ENCODE results near the gene HOXC13. TPM values are rescaled to one million over a fixed set of nuclear protein-coding genes. Genes with fewer than 3 reads are reported as not detected.
A peak's percentile ranks its signal among the peaks of the same experiment; 100 is the strongest.

HOXC13 gene
- total RNA-seq, 1 donor = not detected

- no peak overlapping the region for H3K4me3 ChIP-seq (ENCODE audit: low read depth, low read length)
- no peak for TF ChIP-seq CTCF (IDR thresholded peaks at IDR 0.05; ENCODE audit: insufficient read depth, low read length)
- DNase-seq (ENCODE audit: low read depth) = no peak
Observed at GRCh38 chr12:53993162-53994008, 54.8 kb downstream of the HOXC13 start.

- DNase-seq (ENCODE audit: low read depth) = no peak
- no peak for TF ChIP-seq CTCF (IDR thresholded peaks at IDR 0.05; ENCODE audit: insufficient read depth, low read length)
- H3K4me3 ChIP-seq (ENCODE audit: low read depth, low read length) = no peak overlapping the region
Observed at GRCh38 chr12:53994009-53994263, 55.3 kb downstream of the HOXC13 start.

GRCh38 chr12:53994264-53995001 lies 55.8 kb downstream of the HOXC13 start:
- TF ChIP-seq CTCF (IDR thresholded peaks at IDR 0.05; ENCODE audit: insufficient read depth, low read length) = no peak
- no peak for DNase-seq (ENCODE audit: low read depth)
- H3K4me3 ChIP-seq (ENCODE audit: low read depth, low read length) = no peak overlapping the region

GRCh38 chr12:53995002-53995377 lies 56.4 kb downstream of the HOXC13 start:
- DNase-seq (ENCODE audit: low read depth) = no peak
- H3K4me3 ChIP-seq (ENCODE audit: low read depth, low read length) = no peak overlapping the region

GRCh38 chr12:53995378-53996239 lies 57.0 kb downstream of the HOXC13 start:
- no peak for DNase-seq (ENCODE audit: low read depth)
- no peak for TF ChIP-seq CTCF (IDR thresholded peaks at IDR 0.05; ENCODE audit: insufficient read depth, low read length)
- H3K4me3 ChIP-seq (ENCODE audit: low read depth, low read length) = peak overlapping the region; percentile 46

More at GRCh38 chr12:53995002-53995377, 56.4 kb downstream of the HOXC13 start:
- no peak for TF ChIP-seq CTCF (IDR thresholded peaks at IDR 0.05; ENCODE audit: insufficient read depth, low read length)

Small RNAs within 50 kb of the gene (small RNA-seq; reads per million reads assigned to genes)
- gene AC012531.3 (not detected), gene AC012531.4 (not detected), gene MIR196A2 (not detected), gene RF01905 (not detected), gene RF01906 (not detected)

Other genes with a start within 250 kb of the HOXC13 start
- gene CALCOCO1, start 211.4 kb upstream of the HOXC13 start, total RNA-seq (ENCODE audit: low replicate concordance) = 96.2 and 234 TPM in 2 replicates
- not detected in 2 replicates for gene CISTR, start 186.9 kb upstream of the HOXC13 start, total RNA-seq (ENCODE audit: low replicate concordance)
- gene HOXC12, start 16.1 kb downstream of the HOXC13 start, total RNA-seq (ENCODE audit: low replicate concordance) = not detected in 2 replicates
- not detected in 2 replicates for gene HOXC11, start 34.3 kb downstream of the HOXC13 start, total RNA-seq (ENCODE audit: low replicate concordance)
- gene HOTAIR, start 36.1 kb downstream of the HOXC13 start, total RNA-seq (ENCODE audit: low replicate concordance) = not detected in 2 replicates
- gene HOXC10, start 46.3 kb downstream of the HOXC13 start, total RNA-seq (ENCODE audit: low replicate concordance) = 0.25 TPM in 1 of 2 replicates, not detected in the other
- gene HOXC9, start 61.3 kb downstream of the HOXC13 start, total RNA-seq (ENCODE audit: low replicate concordance) = 0.65 TPM in 1 of 2 replicates, not detected in the other
- gene HOXC8, start 70.2 kb downstream of the HOXC13 start, total RNA-seq (ENCODE audit: low replicate concordance) = 3.4 TPM in 1 of 2 replicates, not detected in the other
- gene HOXC6, start 89.6 kb downstream of the HOXC13 start, total RNA-seq (ENCODE audit: low replicate concordance) = 0.09 and 0.90 TPM in 2 replicates
- gene HOXC5, start 94.2 kb downstream of the HOXC13 start, total RNA-seq (ENCODE audit: low replicate concordance) = 0.18 and 1.8 TPM in 2 replicates
- 0.36 and 1.4 TPM in 2 replicates for gene HOXC4, start 115.0 kb downstream of the HOXC13 start, total RNA-seq (ENCODE audit: low replicate concordance)

All from fibroblast of the aortic adventitia (primary cell).